K562 (cell line): Measurements from ENCODE around the gene RAB3D.
A peak's percentile ranks its signal among the peaks of the same experiment; 100 is the strongest.

Experiments
- EP300 ChIP-seq: IDR thresholded peaks from 2 replicates; pipeline ENCODE4 v1.6.1; 2012; ENCODE audit warnings: low read length, improper control_type of control experiment
- MYBL2 ChIP-seq, 2 experiments: fragments of 450-650 bp in 1 of 2; sonication (generic) in 1 of 2; formaldehyde crosslinking in 1 of 2; IDR thresholded peaks; 2 replicates each; pipeline versions ENCODE4 v1.6.1 to v1.8.1; 2017 to 2022; ENCODE audit warnings: borderline replicate concordance in 1 of 2, inconsistent platforms in 1 of 2, low read depth in 1 of 2, mild to moderate bottlenecking in 1 of 2, missing genetic modification reagents in 1 of 2, moderate library complexity in 1 of 2
- POLR2A ChIP-seq: fragments of 450-650 bp; conservative IDR thresholded peaks from 2 replicates; pipeline ENCODE4 v1.6.1; 2016
- RAD21 ChIP-seq, 2 experiments: fragments of 250-450 bp in 1 of 2; fragments of 450-650 bp in 1 of 2; sonication (Bioruptor Pico) in 1 of 2; formaldehyde crosslinking in 1 of 2; IDR thresholded peaks in 1 of 2; conservative IDR thresholded peaks in 1 of 2; 2 replicates each; pipeline versions ENCODE4 v1.4.0 to v1.8.0; 2020 to 2022; ENCODE audit warnings: mild to moderate bottlenecking in 2 of 2, moderate library complexity in 1 of 2
- RAD51 ChIP-seq: fragments of 450-650 bp; IDR thresholded peaks from 2 replicates; pipeline ENCODE4 v1.7.1; 2016; ENCODE audit warnings: low read depth, mild to moderate bottlenecking, borderline replicate concordance
- ZNF239 ChIP-seq: fragments of 250-450 bp; sonication (Bioruptor Pico); IDR thresholded peaks from 2 replicates; pipeline ENCODE4 v1.4.0; 2020; ENCODE audit warnings: mild to moderate bottlenecking
- TF ChIP-seq, protein P1 (sequence below): fragments of 450-650 bp; formaldehyde crosslinking; IDR thresholded peaks from 2 replicates; pipeline ENCODE4 v1.4.0; 2020; ENCODE audit warnings: mild to moderate bottlenecking, moderate library complexity
- TF ChIP-seq, protein P2 (sequence below), 3 experiments: IDR thresholded peaks in 2 of 3; conservative IDR thresholded peaks in 1 of 3; 2 replicates each; pipeline ENCODE4 v1.5.1; 2011 to 2012; ENCODE audit warnings: low read length in 3 of 3, mild to moderate bottlenecking in 3 of 3, control low read depth in 2 of 3, improper control_type of control experiment in 1 of 3, inconsistent platforms in 1 of 3, low read depth in 1 of 3, mixed read lengths in 1 of 3, moderate library complexity in 1 of 3; ENCODE audit not compliant: insufficient read depth in 2 of 3
- TF ChIP-seq, protein P3 (sequence below), 2 experiments: fragments of 450-650 bp; formaldehyde crosslinking in 1 of 2; IDR thresholded peaks; 2 replicates each; pipeline versions ENCODE4 v1.4.0 to v1.6.1; 2014 to 2020; ENCODE audit warnings: mild to moderate bottlenecking in 2 of 2, borderline replicate concordance in 1 of 2, low read depth in 1 of 2

DNA sequence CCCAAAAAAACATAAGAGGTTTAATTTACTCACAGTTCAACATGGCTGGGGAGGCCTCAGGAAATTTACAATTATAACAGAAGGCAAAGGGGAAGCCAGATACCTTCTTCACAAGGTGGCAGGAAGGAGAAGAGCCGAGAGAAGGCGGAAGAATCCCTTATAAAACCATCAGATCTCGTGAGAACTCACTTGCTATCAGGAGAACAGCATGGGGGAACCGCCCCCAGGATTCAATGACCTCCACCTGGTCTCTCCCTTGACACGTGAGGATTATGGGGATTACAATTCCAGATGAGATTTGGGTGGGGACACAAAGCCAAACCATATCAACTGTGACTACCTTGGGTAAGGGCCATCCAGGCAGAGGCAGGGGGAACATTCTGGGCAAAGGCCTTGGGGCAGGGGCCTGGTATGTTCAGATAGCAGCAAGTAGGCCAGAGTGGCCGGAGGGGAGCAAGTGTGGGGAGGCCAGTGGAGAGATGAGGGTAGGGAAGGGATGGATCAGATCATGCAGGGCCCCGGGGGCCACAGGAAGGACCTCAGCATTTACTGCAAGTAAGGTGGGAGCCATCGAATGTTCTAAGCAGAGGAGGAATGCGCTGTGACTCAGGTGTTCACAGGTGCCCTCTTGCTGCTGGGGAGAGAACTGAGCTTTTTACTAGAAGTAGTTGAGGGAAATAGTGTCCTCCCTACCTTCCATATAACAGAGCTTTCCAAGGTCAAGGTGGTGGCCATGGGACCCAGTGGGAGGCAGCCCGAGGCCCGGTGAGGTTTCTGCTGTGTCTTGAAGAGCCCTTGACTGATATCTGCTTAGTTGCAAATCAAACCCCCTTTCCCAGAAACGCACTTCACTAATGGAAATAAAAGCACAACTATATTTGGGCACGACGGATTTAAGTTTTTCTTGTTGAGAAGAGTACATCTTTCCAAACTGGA is 18.0 kb downstream of the RAB3D start:
- TF ChIP-seq, protein P1, sequence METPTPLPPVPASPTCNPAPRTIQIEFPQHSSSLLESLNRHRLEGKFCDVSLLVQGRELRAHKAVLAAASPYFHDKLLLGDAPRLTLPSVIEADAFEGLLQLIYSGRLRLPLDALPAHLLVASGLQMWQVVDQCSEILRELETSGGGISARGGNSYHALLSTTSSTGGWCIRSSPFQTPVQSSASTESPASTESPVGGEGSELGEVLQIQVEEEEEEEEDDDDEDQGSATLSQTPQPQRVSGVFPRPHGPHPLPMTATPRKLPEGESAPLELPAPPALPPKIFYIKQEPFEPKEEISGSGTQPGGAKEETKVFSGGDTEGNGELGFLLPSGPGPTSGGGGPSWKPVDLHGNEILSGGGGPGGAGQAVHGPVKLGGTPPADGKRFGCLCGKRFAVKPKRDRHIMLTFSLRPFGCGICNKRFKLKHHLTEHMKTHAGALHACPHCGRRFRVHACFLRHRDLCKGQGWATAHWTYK (CRISPR knock-in tag): no peak
- TF ChIP-seq EP300: no peak
- TF ChIP-seq, protein P2, sequence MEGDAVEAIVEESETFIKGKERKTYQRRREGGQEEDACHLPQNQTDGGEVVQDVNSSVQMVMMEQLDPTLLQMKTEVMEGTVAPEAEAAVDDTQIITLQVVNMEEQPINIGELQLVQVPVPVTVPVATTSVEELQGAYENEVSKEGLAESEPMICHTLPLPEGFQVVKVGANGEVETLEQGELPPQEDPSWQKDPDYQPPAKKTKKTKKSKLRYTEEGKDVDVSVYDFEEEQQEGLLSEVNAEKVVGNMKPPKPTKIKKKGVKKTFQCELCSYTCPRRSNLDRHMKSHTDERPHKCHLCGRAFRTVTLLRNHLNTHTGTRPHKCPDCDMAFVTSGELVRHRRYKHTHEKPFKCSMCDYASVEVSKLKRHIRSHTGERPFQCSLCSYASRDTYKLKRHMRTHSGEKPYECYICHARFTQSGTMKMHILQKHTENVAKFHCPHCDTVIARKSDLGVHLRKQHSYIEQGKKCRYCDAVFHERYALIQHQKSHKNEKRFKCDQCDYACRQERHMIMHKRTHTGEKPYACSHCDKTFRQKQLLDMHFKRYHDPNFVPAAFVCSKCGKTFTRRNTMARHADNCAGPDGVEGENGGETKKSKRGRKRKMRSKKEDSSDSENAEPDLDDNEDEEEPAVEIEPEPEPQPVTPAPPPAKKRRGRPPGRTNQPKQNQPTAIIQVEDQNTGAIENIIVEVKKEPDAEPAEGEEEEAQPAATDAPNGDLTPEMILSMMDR (IDR thresholded peaks at IDR 0.05 in 2 of 3, conservative IDR thresholded peaks at IDR 0.05 in 1 of 3; ENCODE audit: insufficient read depth in 2 of 3, low read depth in 1 of 3, low read length in 3 of 3): peak in 2 of 3 experiments; percentile 15 to 36; a peak in 2 of 6 replicates
- no peak for TF ChIP-seq RAD51
- no peak for TF ChIP-seq POLR2A
- TF ChIP-seq RAD21 (CRISPR knock-in tag; conservative IDR thresholded peaks at IDR 0.05 in 1 of 2, IDR thresholded peaks at IDR 0.05 in 1 of 2): 0 out of 4 replicates have a peak, but pooled peaks of 1 of the 2 experiments have one; percentile 8
- TF ChIP-seq ZNF239 (CRISPR knock-in tag): no peak
- no peak for TF ChIP-seq MYBL2 (IDR thresholded peaks at IDR 0.05; ENCODE audit: low read depth)
- no peak for TF ChIP-seq MYBL2 (CRISPR knock-in tag; IDR thresholded peaks at IDR 0.05; ENCODE audit: borderline replicate concordance)
- TF ChIP-seq, protein P3, sequence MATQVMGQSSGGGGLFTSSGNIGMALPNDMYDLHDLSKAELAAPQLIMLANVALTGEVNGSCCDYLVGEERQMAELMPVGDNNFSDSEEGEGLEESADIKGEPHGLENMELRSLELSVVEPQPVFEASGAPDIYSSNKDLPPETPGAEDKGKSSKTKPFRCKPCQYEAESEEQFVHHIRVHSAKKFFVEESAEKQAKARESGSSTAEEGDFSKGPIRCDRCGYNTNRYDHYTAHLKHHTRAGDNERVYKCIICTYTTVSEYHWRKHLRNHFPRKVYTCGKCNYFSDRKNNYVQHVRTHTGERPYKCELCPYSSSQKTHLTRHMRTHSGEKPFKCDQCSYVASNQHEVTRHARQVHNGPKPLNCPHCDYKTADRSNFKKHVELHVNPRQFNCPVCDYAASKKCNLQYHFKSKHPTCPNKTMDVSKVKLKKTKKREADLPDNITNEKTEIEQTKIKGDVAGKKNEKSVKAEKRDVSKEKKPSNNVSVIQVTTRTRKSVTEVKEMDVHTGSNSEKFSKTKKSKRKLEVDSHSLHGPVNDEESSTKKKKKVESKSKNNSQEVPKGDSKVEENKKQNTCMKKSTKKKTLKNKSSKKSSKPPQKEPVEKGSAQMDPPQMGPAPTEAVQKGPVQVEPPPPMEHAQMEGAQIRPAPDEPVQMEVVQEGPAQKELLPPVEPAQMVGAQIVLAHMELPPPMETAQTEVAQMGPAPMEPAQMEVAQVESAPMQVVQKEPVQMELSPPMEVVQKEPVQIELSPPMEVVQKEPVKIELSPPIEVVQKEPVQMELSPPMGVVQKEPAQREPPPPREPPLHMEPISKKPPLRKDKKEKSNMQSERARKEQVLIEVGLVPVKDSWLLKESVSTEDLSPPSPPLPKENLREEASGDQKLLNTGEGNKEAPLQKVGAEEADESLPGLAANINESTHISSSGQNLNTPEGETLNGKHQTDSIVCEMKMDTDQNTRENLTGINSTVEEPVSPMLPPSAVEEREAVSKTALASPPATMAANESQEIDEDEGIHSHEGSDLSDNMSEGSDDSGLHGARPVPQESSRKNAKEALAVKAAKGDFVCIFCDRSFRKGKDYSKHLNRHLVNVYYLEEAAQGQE (IDR thresholded peaks at IDR 0.05; ENCODE audit: borderline replicate concordance): no peak
- TF ChIP-seq, protein P3 (CRISPR knock-in tag; IDR thresholded peaks at IDR 0.05; ENCODE audit: low read depth): no peak
